ENCODE data around the gene S100B.

S100B gene

GRCh38 chr21:46613391-46613790, 8.5 kb upstream of the S100B start:
- TF ChIP-seq CTCF (IDR thresholded peaks at IDR 0.05; ENCODE audit: low read length, missing control alignments) = no peak

GRCh38 chr21:46610018-46610701, 5.3 kb upstream of the S100B start:
- DNase-seq (ENCODE audit: low read depth) = no peak
- no peak overlapping the region for H3K4me3 ChIP-seq (replicated peaks; ENCODE audit: low read depth, low read length)
- no peak for TF ChIP-seq CTCF (IDR thresholded peaks at IDR 0.05; ENCODE audit: low read length, missing control alignments)

More at GRCh38 chr21:46613391-46613790, 8.5 kb upstream of the S100B start:
- H3K4me3 ChIP-seq (replicated peaks; ENCODE audit: low read depth, low read length) = no peak overlapping the region
- no peak for DNase-seq (ENCODE audit: low read depth)

- no peak for TF ChIP-seq CTCF (IDR thresholded peaks at IDR 0.05; ENCODE audit: low read length, missing control alignments)
- H3K4me3 ChIP-seq (replicated peaks; ENCODE audit: low read depth, low read length) = no peak overlapping the region
Measured at GRCh38 chr21:46608672-46609111, 3.8 kb upstream of the S100B start.

GRCh38 chr21:46607636-46608035, 2.8 kb upstream of the S100B start:
- H3K4me3 ChIP-seq (replicated peaks; ENCODE audit: low read depth, low read length) = no peak overlapping the region
- no peak for DNase-seq (ENCODE audit: low read depth)
- no peak for TF ChIP-seq CTCF (IDR thresholded peaks at IDR 0.05; ENCODE audit: low read length, missing control alignments)

More at GRCh38 chr21:46608672-46609111, 3.8 kb upstream of the S100B start:
- DNase-seq (ENCODE audit: low read depth) = no peak

GRCh38 chr21:46606427-46606813, 1.5 kb upstream of the S100B start:
- no peak for TF ChIP-seq CTCF (IDR thresholded peaks at IDR 0.05; ENCODE audit: low read length, missing control alignments)
- no peak for DNase-seq (ENCODE audit: low read depth)
- no peak overlapping the region for H3K4me3 ChIP-seq (replicated peaks; ENCODE audit: low read depth, low read length)

GRCh38 chr21:46605767-46606426, 1.0 kb upstream of the S100B start:
- no peak for DNase-seq (ENCODE audit: low read depth)
- H3K4me3 ChIP-seq (replicated peaks; ENCODE audit: low read depth, low read length) = no peak overlapping the region
- TF ChIP-seq CTCF (IDR thresholded peaks at IDR 0.05; ENCODE audit: low read length, missing control alignments) = no peak

Measured in fibroblast of pulmonary artery (primary cell).